DND-41 (cell line): Measurements from ENCODE around the gene OR5A1.

Experiments
- CTCF ChIP-seq: IDR thresholded peaks from 2 replicates; pipeline ENCODE4 v1.5.1; 2012; ENCODE audit warnings: borderline replicate concordance, low read length, moderate library complexity, mild to moderate bottlenecking; ENCODE audit not compliant: poor library complexity, severe bottlenecking; ENCODE audit errors: extremely low read depth
- EZH2 ChIP-seq: IDR thresholded peaks from 3 replicates; pipeline ENCODE4 v1.6.1; 2012; ENCODE audit warnings: borderline replicate concordance, low read depth, mild to moderate bottlenecking, moderate library complexity, low read length, inconsistent platforms; ENCODE audit not compliant: severe bottlenecking

GRCh38 chr11:59417023-59417422 is 19.2 kb upstream of the OR5A1 start:
- TF ChIP-seq EZH2 (no peak), CTCF (no peak)
